ENCODE results near the gene LIPA. TPM values are rescaled to one million over a fixed set of nuclear protein-coding genes. Genes with fewer than 3 reads are reported as not detected.
A peak's percentile ranks its signal among the peaks of the same experiment; 100 is the strongest.

LIPA gene
- total RNA-seq (10 to 100 TPM; 23.1 to 35.7 (median 31.4) TPM), polyA plus RNA-seq (100 to 1,000 TPM in 1 of 3 donors, 10 to 100 TPM in 2; 31.2 to 240 (median 37.6) TPM)

GRCh38 chr10:89251409-89252224 is at the start of gene LIPA:
TSS of gene LIPA (minus strand) at chr10:89251775. CDS start at chr10:89247648, 4,127 bp downstream.
- DNase-seq: peak; percentile 98
- H3K4me1 ChIP-seq: peaks cover 0 to 11% (median 8%) of the 10 kb centered on the region in 4 donors
- 0% methylated on average over 53 of the region's 53 CpGs for WGBS, 2 donors
- intact Hi-C loops (cut with DNase I): loop anchor here (10.0 kb wide), 2 partner anchors 393 to 453 kb away; partner anchors contain the start of genes KIF20B and PANK1
- no peaks in the 10 kb centered on the region for H3K27me3 ChIP-seq
- no peaks in the 10 kb centered on the region for H3K9me3 ChIP-seq
- H3K36me3 ChIP-seq: no peaks in the 10 kb centered on the region
- TF ChIP-seq EP300 (IDR thresholded peaks at IDR 0.05) (no peak), POLR2AphosphoS5 (IDR thresholded peaks at IDR 0.05) (peak; percentile 32 to 71 (median 62)), CTCF (IDR thresholded peaks at IDR 0.05) (no peak)
- H3K27ac ChIP-seq: peak within 1 kb of the TSS; percentile 80 to 94 (median 86)
- H3K4me3 ChIP-seq: peak within 1 kb of the TSS; percentile 87 to 99 (median 92)

GRCh38 chr10:89301232-89301631 is 49.7 kb upstream of the LIPA start:
- 7 to 9% methylated on average over 2 of the region's 2 CpGs for WGBS, 2 donors
- Histone ChIP-seq H3K36me3 (peaks cover 0 to 4% (median under 1%) of the 10 kb centered on the region in 4 donors), H3K4me3 (peak overlapping the region; percentile 39 to 51 (median 48)), H3K27me3 (no peaks in the 10 kb centered on the region), H3K4me1 (peaks cover 0 to 43% (median 39%) of the 10 kb centered on the region in 4 donors), H3K27ac (peak overlapping the region; percentile 84 to 92 (median 87)), H3K9me3 (no peaks in the 10 kb centered on the region)
- TF ChIP-seq POLR2AphosphoS5 (IDR thresholded peaks at IDR 0.05) (peak in 1 of 4 donors; percentile 23), CTCF (IDR thresholded peaks at IDR 0.05) (no peak), POLR2A (IDR thresholded peaks at IDR 0.05) (no peak)
- no peak for DNase-seq
- intact Hi-C loops (cut with DNase I): no loop called here

- peaks cover 0 to 48% (median 47%) of the 10 kb centered on the region in 4 donors for H3K4me1 ChIP-seq
- H3K36me3 ChIP-seq: no peaks in the 10 kb centered on the region
- TF ChIP-seq CTCF (IDR thresholded peaks at IDR 0.05): no peak
- TF ChIP-seq POLR2AphosphoS5 (IDR thresholded peaks at IDR 0.05): no peak
- no peak for TF ChIP-seq EP300 (IDR thresholded peaks at IDR 0.05)
- no peak for TF ChIP-seq POLR2A (IDR thresholded peaks at IDR 0.05)
- H3K27ac ChIP-seq: peak overlapping the region in 1 of 4 donors; percentile 92
- no peak overlapping the region for H3K4me3 ChIP-seq
- H3K27me3 ChIP-seq: no peaks in the 10 kb centered on the region
- no peaks in the 10 kb centered on the region for H3K9me3 ChIP-seq
- DNase-seq: no peak
- intact Hi-C loops (cut with DNase I): no loop called here
- WGBS, 2 donors: 73 to 84% methylated on average over 4 of the region's 4 CpGs
These were observed 47.5 kb upstream of the LIPA start for GRCh38 chr10:89299031-89299430.

GRCh38 chr10:89297791-89298190 is 46.2 kb upstream of the LIPA start:
- DNase-seq: no peak
- intact Hi-C loops (cut with DNase I): no loop called here
- peaks cover 0 to 36% (median 36%) of the 10 kb centered on the region in 4 donors for H3K4me1 ChIP-seq
- no peaks in the 10 kb centered on the region for H3K9me3 ChIP-seq
- TF ChIP-seq POLR2A (IDR thresholded peaks at IDR 0.05): no peak
- TF ChIP-seq CTCF (IDR thresholded peaks at IDR 0.05): no peak
- TF ChIP-seq POLR2AphosphoS5 (IDR thresholded peaks at IDR 0.05): no peak
- no peak for TF ChIP-seq EP300 (IDR thresholded peaks at IDR 0.05)
- H3K36me3 ChIP-seq: no peaks in the 10 kb centered on the region
- H3K27me3 ChIP-seq: no peaks in the 10 kb centered on the region
- no peak overlapping the region for H3K27ac ChIP-seq
- WGBS, 2 donors: 97 to 99% methylated on average over 5 of the region's 5 CpGs
- H3K4me3 ChIP-seq: no peak overlapping the region
